Hepatocyte (in vitro differentiated cells): Measurements from ENCODE around the gene SLC7A4.
"Not testable (repeated sequence)": the region's sequence is repeated elsewhere in the genome, so short reads cannot be mapped to it uniquely, and the experiment has no call there.

Experiments
- EZH2 ChIP-seq: fragments of 200-600 bp; sonication (generic); IDR thresholded peaks from 2 replicates; pipeline ENCODE4 v1.6.1; 2016; ENCODE audit warnings: antibody characterized with exemption, mild to moderate bottlenecking, borderline replicate concordance
- EZH2phosphoT487 ChIP-seq: fragments of 200-600 bp; sonication (generic); IDR thresholded peaks from one replicate; pipeline ENCODE4 v1.6.1; 2018; ENCODE audit warnings: antibody characterized with exemption, mild to moderate bottlenecking, low read depth, moderate library complexity; ENCODE audit not compliant: unreplicated experiment, severe bottlenecking
- TF ChIP-seq, protein P1 (sequence below): fragments of 200-600 bp; sonication (generic); IDR thresholded peaks from 2 replicates; pipeline ENCODE4 v1.5.1; 2016; ENCODE audit warnings: antibody characterized with exemption, mild to moderate bottlenecking; ENCODE audit not compliant: poor library complexity

DNA sequence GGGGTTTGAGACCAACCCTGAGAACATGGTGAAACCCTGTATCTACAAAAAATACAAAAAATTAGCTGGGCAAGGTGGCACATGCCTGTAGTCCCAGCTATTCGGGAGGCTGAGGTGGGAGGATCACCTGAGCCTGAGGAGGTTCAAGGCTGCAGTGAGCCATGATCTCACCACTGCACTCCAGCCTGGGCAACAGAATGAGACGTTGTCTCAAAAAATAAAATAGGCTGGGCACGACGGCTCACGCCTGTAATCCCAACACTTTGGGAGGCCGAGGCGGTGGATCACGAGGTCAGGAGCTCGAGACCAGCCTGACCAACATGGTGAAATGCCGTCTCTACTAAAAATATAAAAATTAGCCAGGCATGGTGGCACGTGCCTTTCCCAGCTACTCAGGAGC, 32.1 kb upstream of the SLC7A4 start:
- TF ChIP-seq, protein P1, sequence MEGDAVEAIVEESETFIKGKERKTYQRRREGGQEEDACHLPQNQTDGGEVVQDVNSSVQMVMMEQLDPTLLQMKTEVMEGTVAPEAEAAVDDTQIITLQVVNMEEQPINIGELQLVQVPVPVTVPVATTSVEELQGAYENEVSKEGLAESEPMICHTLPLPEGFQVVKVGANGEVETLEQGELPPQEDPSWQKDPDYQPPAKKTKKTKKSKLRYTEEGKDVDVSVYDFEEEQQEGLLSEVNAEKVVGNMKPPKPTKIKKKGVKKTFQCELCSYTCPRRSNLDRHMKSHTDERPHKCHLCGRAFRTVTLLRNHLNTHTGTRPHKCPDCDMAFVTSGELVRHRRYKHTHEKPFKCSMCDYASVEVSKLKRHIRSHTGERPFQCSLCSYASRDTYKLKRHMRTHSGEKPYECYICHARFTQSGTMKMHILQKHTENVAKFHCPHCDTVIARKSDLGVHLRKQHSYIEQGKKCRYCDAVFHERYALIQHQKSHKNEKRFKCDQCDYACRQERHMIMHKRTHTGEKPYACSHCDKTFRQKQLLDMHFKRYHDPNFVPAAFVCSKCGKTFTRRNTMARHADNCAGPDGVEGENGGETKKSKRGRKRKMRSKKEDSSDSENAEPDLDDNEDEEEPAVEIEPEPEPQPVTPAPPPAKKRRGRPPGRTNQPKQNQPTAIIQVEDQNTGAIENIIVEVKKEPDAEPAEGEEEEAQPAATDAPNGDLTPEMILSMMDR, result not testable (repeated sequence)
- not testable (repeated sequence) for TF ChIP-seq EZH2, EZH2phosphoT487
